ENCODE measurements around the gene BHMT.

BHMT gene, protein sequence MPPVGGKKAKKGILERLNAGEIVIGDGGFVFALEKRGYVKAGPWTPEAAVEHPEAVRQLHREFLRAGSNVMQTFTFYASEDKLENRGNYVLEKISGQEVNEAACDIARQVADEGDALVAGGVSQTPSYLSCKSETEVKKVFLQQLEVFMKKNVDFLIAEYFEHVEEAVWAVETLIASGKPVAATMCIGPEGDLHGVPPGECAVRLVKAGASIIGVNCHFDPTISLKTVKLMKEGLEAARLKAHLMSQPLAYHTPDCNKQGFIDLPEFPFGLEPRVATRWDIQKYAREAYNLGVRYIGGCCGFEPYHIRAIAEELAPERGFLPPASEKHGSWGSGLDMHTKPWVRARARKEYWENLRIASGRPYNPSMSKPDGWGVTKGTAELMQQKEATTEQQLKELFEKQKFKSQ

DNA sequence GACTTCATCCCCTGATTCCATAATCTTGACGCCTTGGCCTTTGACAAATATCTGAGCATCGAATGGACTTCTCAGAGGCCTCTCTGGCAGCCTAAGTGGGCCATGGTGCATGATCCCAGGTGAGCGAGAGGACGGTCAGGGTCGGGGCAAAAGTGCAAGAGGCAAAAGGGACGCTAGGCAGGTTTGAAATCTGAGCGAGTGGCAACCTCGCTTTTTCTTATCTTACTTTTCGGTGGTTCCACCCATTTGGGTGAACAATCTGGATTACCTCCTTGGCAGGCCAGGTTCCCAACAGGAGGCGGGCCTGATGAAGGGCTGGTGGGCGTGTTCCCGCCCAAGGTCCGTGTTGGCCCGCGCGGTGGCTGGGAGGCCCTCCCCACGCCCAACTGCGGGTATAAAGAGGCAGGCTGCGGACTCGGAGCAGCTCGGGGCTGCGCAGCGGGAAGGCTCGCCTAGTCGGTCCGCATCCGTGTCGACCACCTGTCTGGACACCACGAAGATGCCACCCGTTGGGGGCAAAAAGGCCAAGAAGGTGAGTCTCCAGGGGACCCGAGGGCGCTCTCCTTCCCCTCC lies at the start of gene BHMT:
TSS of gene BHMT (plus strand) at position 423 of the 573 bp plus-strand sequence. CDS start at position 500, 77 bp downstream.
- DNase-seq, result no peak

GRCh38 chr5:79062436-79062835 lies 49.2 kb upstream of the BHMT start:
- DNase-seq, result no peak

DNA sequence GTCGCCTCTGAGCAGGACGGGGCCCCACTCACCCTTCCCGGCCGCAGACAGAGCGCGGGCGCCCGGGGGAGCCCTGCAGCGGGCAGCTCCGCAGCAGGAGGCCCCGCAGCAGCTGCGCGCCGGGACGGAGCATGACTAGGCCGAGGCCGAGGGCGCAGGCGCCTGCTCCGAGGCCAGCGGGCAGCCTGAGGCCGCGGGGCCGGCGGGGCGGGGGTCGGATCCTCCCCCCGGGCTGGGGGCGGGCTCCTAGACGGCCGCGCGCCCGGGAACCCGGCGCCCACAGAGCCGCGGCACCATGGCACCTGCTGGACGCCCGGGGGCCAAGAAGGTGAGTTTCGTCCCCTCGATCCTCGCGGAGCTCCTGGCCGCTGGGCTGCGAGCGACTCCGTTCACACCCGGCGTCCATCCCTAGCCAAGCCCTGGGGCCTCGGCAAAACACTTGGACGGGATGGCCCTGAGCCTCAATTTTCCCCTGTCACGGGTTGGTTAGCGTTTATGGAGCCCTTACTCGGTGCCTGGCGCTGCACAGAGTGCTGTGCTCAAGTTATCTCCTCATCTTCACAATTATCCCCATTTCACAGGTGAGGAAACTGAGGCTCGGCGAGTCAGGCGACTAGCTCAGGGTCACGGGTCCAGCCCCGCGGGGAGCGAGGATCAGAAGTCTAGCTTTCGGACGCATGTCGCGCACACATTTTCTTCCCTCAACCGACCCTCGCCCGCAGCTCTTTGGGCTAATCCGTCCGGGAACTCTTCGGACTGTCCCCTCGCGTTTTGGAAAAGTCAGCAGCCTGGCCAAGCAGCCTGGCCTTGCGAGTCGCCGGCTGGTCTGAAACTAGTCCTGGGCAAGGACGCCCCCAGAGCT lies 41.9 kb upstream of the BHMT start, which contains the start of the genes BHMT2 and DMGDH:
TSS of gene BHMT2 (plus strand) at position 280 of the 862 bp plus-strand sequence. CDS start at position 296, 16 bp downstream.
TSS of gene DMGDH (minus strand) at position 187 of the 862 bp plus-strand sequence. CDS start at position 133, 54 bp downstream.
- peak; percentile 5 for DNase-seq

DNA sequence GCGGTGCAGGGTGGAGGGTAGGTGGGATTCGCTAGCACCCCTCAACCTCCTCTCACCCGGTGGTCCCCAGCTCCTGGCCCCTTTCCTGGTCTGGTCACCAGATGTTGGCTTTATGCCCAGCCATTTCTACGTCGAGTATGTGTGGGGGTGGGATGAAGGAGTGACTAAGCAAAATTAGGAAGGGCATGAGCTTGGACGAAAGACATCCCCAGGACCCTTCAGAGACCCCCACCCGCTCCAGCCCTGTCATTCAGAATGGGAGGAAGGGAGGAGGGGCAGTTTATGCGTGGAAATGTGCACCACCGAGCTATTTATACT lies 41.3 kb upstream of the BHMT start:
- no peak for DNase-seq

DNA sequence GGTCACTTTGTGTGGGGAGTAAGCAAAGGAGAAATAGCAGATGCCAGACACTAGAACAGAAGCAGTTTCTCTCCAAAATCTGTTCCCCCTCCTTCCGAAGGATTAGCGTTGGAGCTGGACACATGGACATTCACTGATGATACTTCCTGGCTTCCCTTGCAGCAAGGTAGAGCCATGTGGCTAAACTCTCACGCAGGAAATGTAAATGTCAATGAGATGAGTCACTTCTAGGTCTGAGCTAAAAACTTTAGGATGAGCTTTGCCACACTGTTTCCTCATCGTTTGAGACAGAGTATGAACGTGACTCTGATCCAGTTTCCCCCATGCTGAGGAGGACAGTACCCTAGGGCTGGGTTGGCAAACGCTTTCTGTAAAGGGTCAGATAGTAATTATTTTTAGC lies 37.0 kb upstream of the BHMT start:
- no peak for DNase-seq

- DNase-seq, result no peak
Observed at GRCh38 chr5:79075646-79076426, 35.8 kb upstream of the BHMT start.

GRCh38 chr5:79076819-79077218 lies 34.8 kb upstream of the BHMT start:
- no peak for DNase-seq

DNA sequence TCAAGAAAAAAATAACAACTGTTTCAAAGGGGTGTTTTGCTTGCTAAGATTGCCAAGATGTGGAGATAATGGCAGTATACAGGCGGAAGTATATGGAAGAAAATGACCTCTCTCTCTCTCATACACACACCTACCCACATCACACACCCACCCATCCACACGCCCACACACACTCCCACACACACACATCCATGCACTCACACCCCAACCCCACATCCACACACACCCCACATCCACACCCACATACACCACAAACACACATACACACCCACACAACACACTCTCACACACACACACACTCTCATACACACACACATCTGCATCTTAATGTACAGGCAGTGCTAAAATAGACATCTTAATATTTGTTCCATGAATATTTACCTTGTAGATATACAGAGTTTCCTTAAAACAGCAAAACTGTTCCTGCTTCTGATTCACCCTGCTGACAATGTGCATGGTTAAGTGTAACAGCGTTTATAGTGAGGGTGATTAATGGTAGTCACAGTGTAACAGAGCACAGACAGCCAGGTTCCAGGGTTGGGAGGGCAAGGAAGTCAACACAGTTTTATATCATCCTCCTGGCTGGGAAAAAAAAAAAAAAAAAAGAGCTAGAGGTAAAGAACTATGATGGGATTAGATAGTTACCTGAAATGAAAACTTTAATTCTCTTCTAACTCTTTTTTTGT lies 33.8 kb upstream of the BHMT start:
- DNase-seq, result no peak

- no peak for DNase-seq
Observed at GRCh38 chr5:79080804-79081203, 30.8 kb upstream of the BHMT start.

DNA sequence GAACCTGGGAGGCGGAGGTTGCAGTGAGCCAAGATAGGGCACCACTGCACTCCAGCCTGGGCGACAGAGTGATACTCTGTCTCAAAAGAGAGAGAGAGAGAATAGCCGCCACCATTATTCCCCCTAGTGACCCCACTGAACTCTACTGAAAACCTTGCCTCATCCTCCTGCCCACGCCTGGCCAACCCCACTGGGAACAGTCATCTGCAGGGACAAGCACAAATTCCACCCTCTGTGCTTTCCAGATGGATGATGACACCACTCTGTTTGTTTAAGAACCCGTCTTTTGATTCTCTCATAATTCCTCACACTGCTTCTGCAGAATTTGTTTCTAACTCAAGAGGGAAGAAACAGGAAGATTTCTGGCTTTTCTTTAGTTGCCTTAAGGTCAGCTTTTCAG lies 29.8 kb upstream of the BHMT start:
- no peak for DNase-seq

DNA sequence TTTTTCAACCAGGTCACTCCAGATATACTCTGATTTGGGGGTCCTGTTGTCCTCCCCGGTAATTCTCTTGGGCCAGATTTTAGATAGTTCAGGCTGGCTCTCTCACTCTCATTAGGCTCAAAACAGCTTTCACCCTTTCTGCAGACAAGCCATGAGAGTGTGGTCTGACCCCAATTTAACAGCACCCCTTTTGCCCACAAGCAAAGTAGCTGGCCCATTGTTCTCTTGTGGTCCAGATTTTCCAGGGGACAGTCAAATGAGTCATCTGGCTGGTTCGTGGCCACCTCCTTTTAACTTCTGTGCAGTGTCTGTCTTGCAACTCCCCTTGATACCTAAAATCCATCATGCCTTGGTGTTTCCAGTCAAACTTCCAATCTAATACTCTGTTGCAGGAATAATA lies 25.5 kb upstream of the BHMT start:
- no peak for DNase-seq

GRCh38 chr5:79088507-79088906 lies 23.1 kb upstream of the BHMT start:
- DNase-seq, result no peak

- DNase-seq, result no peak
Observed at GRCh38 chr5:79091064-79091463, 20.5 kb upstream of the BHMT start.

DNA sequence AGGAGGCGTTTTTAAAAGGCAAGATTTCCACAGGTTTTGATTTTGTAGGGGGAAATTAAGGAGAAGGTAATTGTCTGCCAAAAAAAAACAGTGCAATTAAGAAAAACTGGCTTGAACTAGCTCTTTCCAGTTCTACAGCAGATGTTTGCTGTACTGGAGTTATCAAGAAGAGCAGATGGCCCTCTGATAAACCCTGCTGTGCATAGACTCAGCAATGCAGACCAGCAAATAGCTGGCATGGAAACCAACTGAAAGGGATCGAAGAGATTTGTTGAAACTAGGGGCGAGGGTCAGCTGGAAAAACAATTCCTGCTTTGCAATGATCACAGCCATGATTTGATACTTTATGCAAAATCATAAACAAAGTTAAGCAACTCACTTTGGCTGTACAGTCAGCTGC lies 17.8 kb upstream of the BHMT start:
- DNase-seq, result no peak

GRCh38 chr5:79105868-79106267 lies 5.7 kb upstream of the BHMT start:
- no peak for DNase-seq

DNA sequence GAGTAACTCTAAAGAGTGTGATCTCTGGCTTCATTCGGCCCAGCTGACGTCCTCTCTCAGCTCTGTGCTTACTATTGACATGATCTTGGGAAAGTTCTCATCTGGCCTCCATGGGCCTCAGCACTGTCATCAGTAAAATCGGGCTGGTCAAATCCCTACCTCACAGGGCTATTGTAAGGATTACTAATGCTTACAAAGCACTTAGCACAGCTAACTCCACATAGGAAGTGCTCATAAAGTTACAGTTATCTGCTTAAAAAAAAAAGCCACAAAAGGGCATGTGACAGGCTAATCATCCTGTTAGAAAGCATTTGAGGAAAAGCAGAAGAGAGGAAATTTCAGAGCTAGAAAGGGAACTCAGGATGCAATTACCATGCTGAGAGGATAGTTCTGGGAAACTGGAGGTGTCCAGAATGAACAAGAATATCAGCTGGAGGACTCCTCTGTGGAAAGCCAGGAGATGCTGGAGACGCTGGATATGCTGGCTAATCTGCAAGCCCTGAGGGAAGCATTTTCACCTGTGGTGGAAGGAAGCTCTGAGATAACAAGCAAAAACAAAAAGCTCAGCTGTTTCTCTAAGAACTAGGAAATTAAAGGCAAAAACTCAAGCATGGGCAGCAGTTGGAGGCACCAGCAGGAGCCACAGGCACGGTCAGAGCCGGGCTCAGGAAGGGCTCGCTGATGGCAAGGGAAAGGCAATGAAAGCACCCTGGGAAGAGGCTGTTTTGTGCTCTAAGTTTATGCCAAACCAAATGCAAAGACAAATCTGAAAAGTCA lies 4.4 kb upstream of the BHMT start:
- no peak for DNase-seq

GRCh38 chr5:79108086-79108485 lies 3.5 kb upstream of the BHMT start:
- no peak for DNase-seq

GRCh38 chr5:79108792-79109191 lies 2.8 kb upstream of the BHMT start:
- no peak for DNase-seq

- DNase-seq, result no peak
Observed at GRCh38 chr5:79109527-79110492, 1.8 kb upstream of the BHMT start.
